ENCODE data around the gene MOCS3.

Gene MOCS3

GRCh38 chr20:50958615-50959542 lies at the start of gene MOCS3:
MOCS3 (plus strand) TSS chr20:50958818; CDS start chr20:50958843, 25 bp downstream.
- DNase-seq (ENCODE audit: low read depth): peak; percentile 61

- DNase-seq (ENCODE audit: low read depth): no peak
These were observed 49.2 kb upstream of the MOCS3 start for GRCh38 chr20:50909413-50909812.

GRCh38 chr20:50911030-50911429 lies 47.6 kb upstream of the MOCS3 start:
- peak; percentile 75 for DNase-seq (ENCODE audit: low read depth)

- DNase-seq (ENCODE audit: low read depth): no peak
These were observed 46.9 kb upstream of the MOCS3 start for GRCh38 chr20:50911716-50912115.

GRCh38 chr20:50913690-50914375 lies 44.8 kb upstream of the MOCS3 start:
- DNase-seq (ENCODE audit: low read depth): no peak

GRCh38 chr20:50915424-50915823 lies 43.2 kb upstream of the MOCS3 start:
- DNase-seq (ENCODE audit: low read depth): no peak

- no peak for DNase-seq (ENCODE audit: low read depth)
These were observed 42.4 kb upstream of the MOCS3 start for GRCh38 chr20:50916257-50916656.

- DNase-seq (ENCODE audit: low read depth): no peak
These were observed 41.7 kb upstream of the MOCS3 start for GRCh38 chr20:50916934-50917333.

GRCh38 chr20:50918403-50918802 lies 40.2 kb upstream of the MOCS3 start:
- DNase-seq (ENCODE audit: low read depth): no peak

GRCh38 chr20:50919567-50919966 lies 39.1 kb upstream of the MOCS3 start:
- no peak for DNase-seq (ENCODE audit: low read depth)

- no peak for DNase-seq (ENCODE audit: low read depth)
These were observed 37.6 kb upstream of the MOCS3 start for GRCh38 chr20:50920997-50921396.

GRCh38 chr20:50921803-50922501 lies 36.7 kb upstream of the MOCS3 start:
- no peak for DNase-seq (ENCODE audit: low read depth)

GRCh38 chr20:50924261-50924920 lies 34.2 kb upstream of the MOCS3 start:
- no peak for DNase-seq (ENCODE audit: low read depth)

- DNase-seq (ENCODE audit: low read depth): no peak
These were observed 32.1 kb upstream of the MOCS3 start for GRCh38 chr20:50926530-50926929.

GRCh38 chr20:50928469-50928868 lies 30.1 kb upstream of the MOCS3 start:
- no peak for DNase-seq (ENCODE audit: low read depth)

GRCh38 chr20:50929299-50930138 lies 29.1 kb upstream of the MOCS3 start:
- peak; percentile 72 for DNase-seq (ENCODE audit: low read depth)

- DNase-seq (ENCODE audit: low read depth): no peak
These were observed 28.3 kb upstream of the MOCS3 start for GRCh38 chr20:50930139-50930975.

GRCh38 chr20:50930976-50931305 lies 27.7 kb upstream of the MOCS3 start:
- DNase-seq (ENCODE audit: low read depth): no peak

GRCh38 chr20:50931306-50932015 lies 27.2 kb upstream of the MOCS3 start, which contains the start of gene ADNP:
ADNP (minus strand) TSS chr20:50931437; CDS start chr20:50903996, 27,441 bp downstream.
- DNase-seq (ENCODE audit: low read depth): no peak
